Heart left ventricle (tissue), 13 donors: ENCODE measurements around the gene ADAMTSL2.

Source experiments
- CTCF ChIP-seq, 12 donors: fragments of 200-600 bp; sonication (generic) in 4 of 12; IDR thresholded peaks; one replicate each; pipeline versions ENCODE4 v1.5.0 to v1.8.0; 2018 to 2022; ENCODE audit warnings: antibody characterized with exemption in 12 of 12, mild to moderate bottlenecking in 5 of 12
- POLR2A ChIP-seq, 2 donors: fragments of 450-650 bp; IDR thresholded peaks; one replicate each; pipeline ENCODE4 v1.6.1; 2017; ENCODE audit warnings: antibody characterized with exemption in 2 of 2, mild to moderate bottlenecking in 2 of 2, moderate library complexity in 2 of 2
- donor health status: ischemic (EF 13 %, LVEDD 7.1; RV severe dilation, severe dysfunction).
- donor health status: DM: no; HTN: yes; CAD: no.
- donor health status: DM: no; HTN: no; CAD: no.
- donor health status: ischemic (EF 25% LVEDD 6.9; RV normal size, moderate dysfunction).
- donor health status: ischemic (EF 25% LVEDD 5.7; RV mildly dilated, moderate dysfunction).
- donor health status: ischemic (EF 35%, LVEDD 5.7; RV mildly dilated, moderate dysfunction).
- donor health status: nonischemic (EF 11% LVEDD 7.7; RV severe dilation, severe dysfunction).
- donor health status: DM: yes; HTN: yes; CAD: no.
- donor health status: PGD.
- donor health status: ischemic (EF 29% LVEDD 5.4; RV normal size, mild dysfunction).
- donor health status: nonischemic (EF 23%, LVEDD 6.1; RV moderate dilation, normal function).

- TF ChIP-seq CTCF (IDR thresholded peaks at IDR 0.05) (no peak), POLR2A (IDR thresholded peaks at IDR 0.05) (no peak)
Observed at GRCh38 chr9:133612051-133612450, 77.5 kb downstream of the ADAMTSL2 start.
